SK-MEL-5 (cell line): ENCODE results near the gene MRPS30. TPM values are rescaled to one million over a fixed set of nuclear protein-coding genes. Genes with fewer than 3 reads are reported as not detected.
A peak's percentile ranks its signal among the peaks of the same experiment; 100 is the strongest.
"Not testable (repeated sequence)": the region's sequence is repeated elsewhere in the genome, so short reads cannot be mapped to it uniquely, and the experiment has no call there.

ENCODE experiments used
- DNase-seq: peaks from one replicate; pipeline ENCODE4 v3.0.0-alpha.2; 2016; ENCODE audit warnings: low read depth, low spot score
- in situ Hi-C: cut with HindIII; loops from 2 replicates; pipeline ENCODE4 v1.10.0; 2016; ENCODE audit warnings: low sequenced_read_pairs, high pct_unique_total_duplicates, low pct_unique_long_range_greater_than_20kb
- polyA plus RNA-seq, 2 experiments: library from polyadenylated mRNA; depleted of rRNA; stranded (reverse); fragments of >200 nt; gene quantifications; 2 replicates each; pipeline ENCODE4 v1.2.3, GENCODE V29; 2015
- total RNA-seq: library from RNA; depleted of rRNA; stranded (reverse); fragments of >200 nt; shearing (Covaris generic); gene quantifications from 2 replicates; pipeline ENCODE4 v1.2.3, GENCODE V29; 2014; rRNA removed

The MRPS30 gene
- total RNA-seq: 224 and 227 TPM in 2 replicates
- polyA plus RNA-seq (2015; cell fraction: cytosol; rRNA removed): 130 and 144 TPM in 2 replicates
- 53.9 and 55.0 TPM in 2 replicates for polyA plus RNA-seq (2015; cell fraction: nucleus; rRNA removed)

GRCh38 chr5:44808435-44809214, at the start of gene MRPS30:
Gene MRPS30 (plus strand): TSS chr5:44808947. CDS start chr5:44808963, 16 bp downstream.
- in situ Hi-C loops: no loop called here
- peak; percentile 100 for DNase-seq

GRCh38 chr5:44769200-44769876, 39.4 kb upstream of the MRPS30 start:
- in situ Hi-C loops: no loop called here

GRCh38 chr5:44769877-44770209, 38.9 kb upstream of the MRPS30 start:
- in situ Hi-C loops: no loop called here

More at GRCh38 chr5:44769200-44769876, 39.4 kb upstream of the MRPS30 start:
- DNase-seq: no peak

GRCh38 chr5:44770780-44771717, 37.7 kb upstream of the MRPS30 start:
- in situ Hi-C loops: no loop called here
- no peak for DNase-seq

More at GRCh38 chr5:44769877-44770209, 38.9 kb upstream of the MRPS30 start:
- no peak for DNase-seq

GRCh38 chr5:44772397-44772796, 36.4 kb upstream of the MRPS30 start:
- in situ Hi-C loops: not testable (repeated sequence)

GRCh38 chr5:44774279-44774880, 34.4 kb upstream of the MRPS30 start:
- in situ Hi-C loops: no loop called here
- DNase-seq: peak; percentile 78

More at GRCh38 chr5:44772397-44772796, 36.4 kb upstream of the MRPS30 start:
- DNase-seq: not testable (repeated sequence)

GRCh38 chr5:44779167-44779566, 29.6 kb upstream of the MRPS30 start:
- DNase-seq: no peak
- in situ Hi-C loops: no loop called here

- DNase-seq: no peak
- in situ Hi-C loops: no loop called here
Measured at GRCh38 chr5:44783634-44784315, 25.0 kb upstream of the MRPS30 start.

- in situ Hi-C loops: no loop called here
- DNase-seq: no peak
Measured at GRCh38 chr5:44787731-44788130, 21.0 kb upstream of the MRPS30 start.

GRCh38 chr5:44789372-44789995, 19.3 kb upstream of the MRPS30 start:
- DNase-seq, in situ Hi-C loops: not testable (repeated sequence)

GRCh38 chr5:44792031-44792673, 16.6 kb upstream of the MRPS30 start:
- DNase-seq, in situ Hi-C loops: not testable (repeated sequence)

- in situ Hi-C loops: no loop called here
Measured at GRCh38 chr5:44794371-44794770, 14.4 kb upstream of the MRPS30 start.

GRCh38 chr5:44795496-44795895, 13.3 kb upstream of the MRPS30 start:
- no peak for DNase-seq
- in situ Hi-C loops: no loop called here

More at GRCh38 chr5:44794371-44794770, 14.4 kb upstream of the MRPS30 start:
- DNase-seq: no peak

GRCh38 chr5:44797841-44798240, 10.9 kb upstream of the MRPS30 start:
- DNase-seq: no peak
- in situ Hi-C loops: no loop called here

- in situ Hi-C loops: no loop called here
Measured at GRCh38 chr5:44801992-44802391, 6.8 kb upstream of the MRPS30 start.

GRCh38 chr5:44806608-44807007, 2.1 kb upstream of the MRPS30 start:
- in situ Hi-C loops: no loop called here
- no peak for DNase-seq

More at GRCh38 chr5:44801992-44802391, 6.8 kb upstream of the MRPS30 start:
- no peak for DNase-seq
